Spleen (tissue), 11 donors: Measurements from ENCODE around the gene COX4I1. TPM values are rescaled to one million over a fixed set of nuclear protein-coding genes. Genes with fewer than 3 reads are reported as not detected.
A peak's percentile ranks its signal among the peaks of the same experiment; 100 is the strongest.

ENCODE experiments used
- DNase-seq: peaks from one replicate; pipeline ENCODE4 v3.0.0-alpha.2; 2020
- H3K27ac ChIP-seq, 8 donors: fragments of 200-600 bp; sonication (generic) in 7 of 8; 1 replicate in 4 of 8; 2 replicates in 4 of 8; pipeline versions ENCODE4 v1.5.0 to v1.8.0; 2016 to 2021; ENCODE audit warnings: inconsistent platforms in 4 of 8, mild to moderate bottlenecking in 4 of 8, moderate library complexity in 1 of 8
- H3K27me3 ChIP-seq, 7 donors: fragments of 200-600 bp; sonication (generic) in 6 of 7; replicated peaks in 1 of 7; 1 replicate in 4 of 7; 2 replicates in 3 of 7; pipeline versions ENCODE4 v1.5.0 to v1.8.0; 2016 to 2021; ENCODE audit warnings: inconsistent platforms in 3 of 7, mild to moderate bottlenecking in 1 of 7
- H3K36me3 ChIP-seq, 6 donors: fragments of 200-600 bp; sonication (generic) in 5 of 6; 1 replicate in 4 of 6; 2 replicates in 2 of 6; pipeline versions ENCODE4 v1.5.0 to v1.8.0; 2016 to 2021; ENCODE audit warnings: inconsistent platforms in 2 of 6
- H3K4me1 ChIP-seq, 6 donors: fragments of 200-600 bp; sonication (generic) in 5 of 6; 1 replicate in 3 of 6; 2 replicates in 3 of 6; pipeline versions ENCODE4 v1.5.0 to v1.8.0; 2016 to 2021; ENCODE audit warnings: inconsistent platforms in 3 of 6
- H3K4me3 ChIP-seq, 8 donors: fragments of 200-600 bp; sonication (generic) in 7 of 8; 1 replicate in 4 of 8; 2 replicates in 4 of 8; pipeline versions ENCODE4 v1.5.0 to v1.8.0; 2016 to 2021; ENCODE audit warnings: inconsistent platforms in 4 of 8, mild to moderate bottlenecking in 4 of 8, moderate library complexity in 2 of 8
- H3K9me3 ChIP-seq, 8 donors: fragments of 200-600 bp; sonication (generic) in 7 of 8; 1 replicate in 4 of 8; 2 replicates in 4 of 8; pipeline versions ENCODE4 v1.5.0 to v1.8.0; 2016 to 2021; ENCODE audit warnings: inconsistent platforms in 4 of 8
- CTCF ChIP-seq, 11 experiments: fragments of 200-600 bp in 7 of 11; fragments of 450-650 bp in 4 of 11; sonication (generic) in 4 of 11; IDR thresholded peaks in 8 of 11; conservative IDR thresholded peaks in 3 of 11; 1 replicate in 7 of 11; 2 replicates in 4 of 11; pipeline versions ENCODE4 v1.4.0 to v1.8.0; 2016 to 2021; ENCODE audit warnings: antibody characterized with exemption in 11 of 11, inconsistent platforms in 4 of 11, mild to moderate bottlenecking in 1 of 11
- POLR2A ChIP-seq, 3 donors: fragments of 450-650 bp; IDR thresholded peaks; one replicate each; pipeline ENCODE4 v1.5.1; 2017; ENCODE audit warnings: antibody characterized with exemption in 3 of 3, mild to moderate bottlenecking in 1 of 3
- POLR2AphosphoS5 ChIP-seq, 3 donors: sonication (generic); formaldehyde crosslinking; IDR thresholded peaks; one replicate each; pipeline ENCODE4 v1.5.1; 2017; ENCODE audit warnings: antibody characterized with exemption in 3 of 3
- WGBS, 5 donors: extraction: QIAGEN DNeasy Blood & Tissue Kit in 3 of 5; methylation state at CpG; one replicate each; pipeline versions ENCODE4 v1.1.5 to v1.1.7; 2013 to 2018; 5-methylcytosine and 5-hydroxymethylcytosine counted together
- intact Hi-C: fragments of 100-400 bp; cut with DNase I; formaldehyde crosslinking; loops from one replicate; pipeline ENCODE4 v1.15.0; 2023; ENCODE audit warnings: low total_unique reads
- polyA plus RNA-seq, 3 donors: library from polyadenylated mRNA; stranded (reverse); fragments of 200-250 nt; gene quantifications; one replicate each; pipeline ENCODE4 v1.2.1, GENCODE V29; 2013
- total RNA-seq, 7 donors: library from RNA; depleted of rRNA in 3 of 7; stranded (reverse); fragments of >200 nt in 3 of 7; fragmentation: NEBNext Ultra II Directional in 4 of 7; extraction: Animal tissue kit (Norgen Biotek cat#: 25700) in 4 of 7; gene quantifications; one replicate each; pipeline versions ENCODE4 v1.1.0 to v1.2.1, GENCODE V29; 2016 to 2021
- donor health status: healthy with polysubstance abuse.
- donor health status: DM: no; HTN: no; CAD: no; lungs with moderate emphysema.
- donor health status: DM: no; HTN: no; CAD: no.
- donor health status: Bipolar disorder and iron deficiency.
- donor health status: healthy.
- donor health status: DM: no; HTN: no; CAD: no.
- donor health status: DM: yes; HTN: yes; CAD: no.

COX4I1 gene
- total and polyA plus RNA-seq, 10 donors, result 348 to 1,132 (median 450) TPM

- H3K27me3 ChIP-seq, result peaks cover 0 to 25% (median 0%) of the 10 kb centered on the region in 7 donors
- DNase-seq, result no peak
- no peaks in the 10 kb centered on the region for H3K9me3 ChIP-seq
- peaks cover 14 to 99% (median 71%) of the 10 kb centered on the region in 6 donors for H3K4me1 ChIP-seq
- H3K36me3 ChIP-seq, result no peaks in the 10 kb centered on the region
- WGBS, 5 donors, result 53 to 63% (median 57%) methylated on average over 7 of the region's 7 CpGs
- intact Hi-C loops, result no loop called here
- peak overlapping the region in 6 of 8 donors; percentile 12 to 92 (median 86) for H3K27ac ChIP-seq
- TF ChIP-seq POLR2A (IDR thresholded peaks at IDR 0.05) (no peak), CTCF (IDR thresholded peaks at IDR 0.05 in 8 of 11, conservative IDR thresholded peaks at IDR 0.05 in 3 of 11) (no peak), POLR2AphosphoS5 (IDR thresholded peaks at IDR 0.05) (no peak)
- no peak overlapping the region for H3K4me3 ChIP-seq
These were observed 42.1 kb upstream of the COX4I1 start for GRCh38 chr16:85757341-85757822.

GRCh38 chr16:85759136-85759535 lies 40.4 kb upstream of the COX4I1 start:
- 12 to 29% (median 21%) methylated on average over 16 of the region's 16 CpGs for WGBS, 5 donors
- peak; percentile 91 for DNase-seq
- H3K27ac ChIP-seq, result peak overlapping the region in 6 of 8 donors; percentile 42 to 92 (median 86)
- intact Hi-C loops, result no loop called here
- H3K4me3 ChIP-seq, result peak overlapping the region in 5 of 8 donors; percentile 16 to 52 (median 25)
- peaks cover 5 to 89% (median 54%) of the 10 kb centered on the region in 6 donors for H3K4me1 ChIP-seq
- TF ChIP-seq POLR2AphosphoS5 (IDR thresholded peaks at IDR 0.05) (peak; percentile 5 to 70 (median 65)), POLR2A (IDR thresholded peaks at IDR 0.05) (no peak), CTCF (IDR thresholded peaks at IDR 0.05 in 8 of 11, conservative IDR thresholded peaks at IDR 0.05 in 3 of 11) (peak in 1 of 11 experiments; percentile 8)
- peaks cover 0 to 15% (median 0%) of the 10 kb centered on the region in 7 donors for H3K27me3 ChIP-seq
- no peaks in the 10 kb centered on the region for H3K36me3 ChIP-seq
- no peaks in the 10 kb centered on the region for H3K9me3 ChIP-seq

- intact Hi-C loops, result no loop called here
- peak; percentile 93 for DNase-seq
- H3K36me3 ChIP-seq, result no peaks in the 10 kb centered on the region
These were observed 39.7 kb upstream of the COX4I1 start for GRCh38 chr16:85759631-85760419.

More at GRCh38 chr16:85759631-85760419, 39.7 kb upstream of the COX4I1 start:
- Histone ChIP-seq H3K4me1 (peaks cover 5 to 83% (median 48%) of the 10 kb centered on the region in 6 donors), H3K27ac (peak overlapping the region in 6 of 8 donors; percentile 42 to 92 (median 86)), H3K27me3 (peaks cover 0 to 15% (median 0%) of the 10 kb centered on the region in 7 donors), H3K9me3 (no peaks in the 10 kb centered on the region), H3K4me3 (peak overlapping the region in 5 of 8 donors; percentile 16 to 52 (median 25))
- TF ChIP-seq POLR2A (IDR thresholded peaks at IDR 0.05) (no peak), POLR2AphosphoS5 (IDR thresholded peaks at IDR 0.05) (peak in 2 of 3 donors; percentile 17 to 25), CTCF (IDR thresholded peaks at IDR 0.05 in 8 of 11, conservative IDR thresholded peaks at IDR 0.05 in 3 of 11) (peak; percentile 26 to 69 (median 64))
- WGBS, 5 donors, result 55 to 66% (median 60%) methylated on average over 20 of the region's 20 CpGs
